ENCODE data around the gene C1orf216.
"Not testable (repeated sequence)": the region's sequence is repeated elsewhere in the genome, so short reads cannot be mapped to it uniquely, and the experiment has no call there.

The C1orf216 gene, protein sequence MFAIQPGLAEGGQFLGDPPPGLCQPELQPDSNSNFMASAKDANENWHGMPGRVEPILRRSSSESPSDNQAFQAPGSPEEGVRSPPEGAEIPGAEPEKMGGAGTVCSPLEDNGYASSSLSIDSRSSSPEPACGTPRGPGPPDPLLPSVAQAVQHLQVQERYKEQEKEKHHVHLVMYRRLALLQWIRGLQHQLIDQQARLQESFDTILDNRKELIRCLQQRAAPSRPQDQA

DNA sequence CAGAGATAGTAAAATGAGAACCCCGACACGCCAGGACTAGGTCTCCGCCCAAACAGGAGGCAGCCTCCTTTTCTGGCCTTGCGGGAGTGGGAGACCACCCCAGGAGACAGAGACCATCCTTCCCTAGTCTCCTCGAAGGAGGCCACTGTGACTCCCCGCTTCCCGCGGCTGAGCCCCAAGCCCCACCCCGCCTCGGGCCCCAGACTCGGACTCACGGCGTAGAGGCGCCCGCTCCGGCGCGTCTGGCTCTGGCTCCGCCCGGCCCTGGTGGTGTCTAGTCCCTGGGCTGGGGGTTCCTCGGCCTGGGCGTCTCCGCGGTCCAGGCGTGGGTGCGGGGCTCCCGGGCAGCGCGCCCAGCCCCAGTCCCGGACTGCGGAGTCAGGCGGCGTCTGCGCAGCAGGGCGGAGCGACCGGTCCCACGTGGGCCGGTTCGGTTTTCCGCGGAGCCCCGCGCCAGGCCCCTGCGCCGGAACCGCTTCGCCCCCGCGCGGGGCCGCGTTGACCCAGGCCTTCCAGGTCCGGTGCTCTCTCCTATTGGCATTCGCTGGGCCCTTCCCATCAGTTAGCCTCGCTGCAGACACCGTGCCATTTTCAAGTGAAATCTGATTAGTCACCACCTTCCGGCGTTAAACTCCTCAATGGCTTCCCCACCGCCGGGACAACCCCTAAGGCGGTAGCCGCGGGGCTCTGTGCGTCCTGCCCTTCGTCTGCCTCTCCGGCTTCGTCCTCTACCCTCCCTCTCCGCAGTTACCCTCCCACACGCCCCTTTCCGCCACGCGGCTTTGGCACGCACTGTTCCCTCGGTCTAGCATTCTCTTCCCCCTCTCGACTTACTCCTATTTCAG, at the start of gene C1orf216:
Gene C1orf216, minus strand, starts transcription at position 393 of the 845 bp plus-strand sequence. CDS start 2,563 bp downstream, outside the sequence.
- DNase-seq: peak; percentile 76

DNA sequence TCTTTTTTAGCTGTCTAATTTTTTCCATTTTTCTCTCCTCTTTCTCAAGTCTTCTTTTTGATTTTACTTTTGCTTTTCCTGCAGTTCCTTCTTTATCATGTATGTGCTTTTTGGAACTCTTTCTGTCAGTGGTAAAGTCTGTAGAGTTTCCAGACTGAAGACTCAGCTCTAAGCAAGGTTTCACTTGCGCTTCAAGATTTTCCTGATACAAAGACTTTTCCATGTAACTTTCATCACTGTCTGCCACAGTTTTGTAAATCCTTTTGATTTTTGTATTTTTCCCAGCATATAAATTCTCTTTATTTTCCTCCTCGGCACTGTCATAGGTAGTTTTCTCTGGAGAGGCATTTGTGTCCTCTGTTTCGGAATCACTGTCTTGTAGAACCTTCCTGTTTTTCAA, 45.6 kb upstream of the C1orf216 start:
- no peak for DNase-seq

DNA sequence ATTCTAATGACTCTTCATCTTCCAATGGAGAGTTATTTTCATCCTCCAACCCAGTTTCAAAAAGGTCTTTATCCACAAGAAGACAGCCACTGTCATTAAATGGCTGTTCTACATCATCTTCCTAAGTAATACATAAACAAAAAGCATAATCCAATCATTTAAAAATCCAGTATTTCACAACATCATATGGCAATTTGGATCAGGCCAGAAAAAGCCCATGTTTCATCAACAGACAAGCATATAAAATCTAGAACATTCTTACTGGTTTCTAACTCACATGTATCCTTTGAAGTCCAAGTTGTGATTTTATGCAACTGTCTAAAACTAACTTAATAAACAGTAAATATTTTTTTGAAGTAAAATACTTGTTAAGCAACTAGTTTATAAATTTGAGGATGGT, 44.5 kb upstream of the C1orf216 start:
- no peak for DNase-seq

DNA sequence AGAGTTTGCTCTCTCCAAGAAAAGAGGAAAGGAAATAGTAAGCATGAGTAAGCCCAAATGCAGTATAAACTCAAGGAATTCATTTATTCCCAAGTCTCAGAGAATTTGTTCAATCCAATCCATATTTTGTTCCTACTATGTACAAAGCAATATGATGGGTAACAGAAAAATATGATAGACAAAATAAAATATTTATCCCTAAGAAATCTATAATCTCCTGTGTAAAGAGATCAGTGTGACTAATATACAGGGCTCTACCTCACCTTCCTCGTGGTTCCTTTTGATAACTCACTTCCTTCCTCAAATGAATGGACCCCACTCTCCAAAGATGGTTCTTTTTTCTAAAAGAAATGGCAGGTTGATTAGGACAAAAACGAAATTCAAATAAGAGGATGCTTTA, 43.5 kb upstream of the C1orf216 start:
- DNase-seq: no peak

DNA sequence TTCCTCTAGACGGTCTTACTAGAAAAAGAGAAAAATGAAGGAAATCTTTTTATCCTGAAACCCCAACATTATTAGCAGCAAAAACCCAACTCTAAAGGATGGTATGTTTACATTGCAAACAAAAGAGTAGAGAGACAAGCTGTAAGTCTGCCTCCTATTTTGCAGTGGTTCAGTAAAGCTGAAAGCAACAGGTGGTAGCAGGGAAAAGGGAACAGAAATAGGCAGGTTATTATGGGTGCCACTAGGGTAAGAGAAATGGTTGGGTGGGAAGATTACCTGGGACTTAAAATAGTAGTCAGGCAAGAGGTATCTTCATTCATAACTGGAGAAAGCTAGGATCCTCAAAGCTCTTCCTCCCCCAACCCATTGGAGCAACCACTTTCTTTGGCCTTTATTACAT, 37.4 kb upstream of the C1orf216 start:
- DNase-seq: no peak

DNA sequence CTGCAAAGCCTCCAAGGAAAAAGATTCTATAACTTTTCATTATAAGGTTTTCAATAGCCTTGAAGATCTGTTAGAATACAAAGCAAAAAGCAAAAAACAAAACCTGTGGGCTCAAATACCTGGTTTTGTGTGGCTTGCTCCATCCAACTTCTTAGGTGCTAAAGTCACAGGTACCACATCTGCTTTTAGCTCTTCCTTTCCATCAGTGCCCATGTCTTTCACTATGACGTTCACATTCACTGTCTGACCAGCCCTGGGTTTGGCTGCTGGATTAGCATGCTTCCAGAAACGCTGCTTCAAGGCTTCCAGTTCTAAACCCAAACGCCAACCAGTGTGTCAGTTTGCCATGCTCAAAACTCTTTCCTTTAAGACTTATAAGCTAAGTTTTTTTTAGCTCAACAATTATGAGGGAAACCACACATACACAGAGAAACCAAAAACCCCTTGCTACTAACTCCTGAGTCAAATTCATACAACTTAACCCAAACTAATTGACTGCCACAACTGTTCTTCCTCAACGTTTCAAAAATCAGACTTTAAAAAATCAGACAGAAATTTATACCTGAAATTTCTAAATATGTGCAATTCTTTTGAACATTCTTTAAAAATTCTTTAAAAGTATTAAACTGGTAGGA, 35.1 kb upstream of the C1orf216 start:
- no peak for DNase-seq

DNA sequence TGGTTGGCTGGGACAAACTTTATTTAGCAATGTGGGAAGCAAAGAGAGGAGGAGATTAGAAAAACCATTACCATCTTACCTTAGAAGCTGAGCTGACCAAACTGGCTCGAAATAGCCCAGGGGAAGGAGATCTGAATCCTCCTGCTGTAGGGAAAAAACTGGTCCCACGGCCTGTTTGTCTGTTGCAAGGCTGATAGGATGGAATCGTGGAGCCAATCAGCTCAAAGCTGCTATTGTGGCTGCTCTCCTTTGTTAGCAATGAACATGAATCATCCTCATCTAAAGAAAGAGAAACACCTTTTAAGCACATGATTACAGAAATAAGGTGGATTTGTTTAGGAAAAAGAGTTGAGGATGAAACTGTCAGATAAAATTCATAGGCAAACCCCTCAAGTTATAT, 29.6 kb upstream of the C1orf216 start:
- no peak for DNase-seq

DNA sequence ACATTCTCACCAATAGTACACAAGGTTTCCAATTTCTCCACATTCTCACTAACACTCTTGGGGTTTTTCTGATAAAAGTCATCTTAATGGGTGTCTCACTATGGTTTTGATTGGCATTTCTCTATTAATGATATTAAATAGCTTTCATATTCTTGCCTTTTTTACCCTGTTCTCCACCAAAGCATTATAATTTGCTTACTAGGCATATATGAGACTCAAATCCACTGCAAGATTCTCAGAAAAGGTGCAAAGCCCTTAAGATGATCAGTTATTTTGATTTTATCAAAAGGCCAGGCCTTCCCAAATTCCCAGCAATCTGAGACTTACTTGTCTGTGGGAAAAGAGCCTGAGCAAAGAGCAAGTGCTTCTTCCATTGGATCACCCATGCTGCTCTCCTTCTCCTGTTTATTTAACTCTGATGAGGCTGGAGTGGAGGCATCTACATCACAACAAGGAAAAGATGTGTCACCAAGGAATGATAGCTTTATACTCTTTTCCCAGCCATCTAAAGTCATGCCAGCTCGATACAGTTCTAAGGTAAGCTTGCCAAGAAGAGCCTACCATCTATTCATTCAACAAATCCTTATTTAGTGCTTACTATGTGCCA, 26.5 kb upstream of the C1orf216 start:
- no peak for DNase-seq

DNA sequence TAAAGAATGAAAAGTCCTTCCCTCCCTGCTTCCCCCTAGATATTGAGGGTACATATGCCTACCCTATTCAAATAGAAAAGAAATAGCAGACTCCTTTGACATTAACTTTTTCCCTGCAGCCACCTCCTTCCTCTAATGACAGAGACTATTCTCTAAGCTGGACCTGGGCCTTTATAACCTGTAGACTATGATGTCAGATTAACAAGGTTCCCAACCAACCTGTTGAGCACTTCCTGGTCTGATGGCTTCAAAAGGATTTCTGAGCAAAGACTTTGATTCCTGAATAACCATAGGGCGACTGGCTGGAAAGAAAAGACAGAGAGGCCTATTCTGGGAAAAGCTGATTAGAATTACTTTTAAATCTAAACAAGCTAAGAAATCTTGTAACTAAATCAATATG, 18.4 kb upstream of the C1orf216 start:
- DNase-seq: no peak

DNA sequence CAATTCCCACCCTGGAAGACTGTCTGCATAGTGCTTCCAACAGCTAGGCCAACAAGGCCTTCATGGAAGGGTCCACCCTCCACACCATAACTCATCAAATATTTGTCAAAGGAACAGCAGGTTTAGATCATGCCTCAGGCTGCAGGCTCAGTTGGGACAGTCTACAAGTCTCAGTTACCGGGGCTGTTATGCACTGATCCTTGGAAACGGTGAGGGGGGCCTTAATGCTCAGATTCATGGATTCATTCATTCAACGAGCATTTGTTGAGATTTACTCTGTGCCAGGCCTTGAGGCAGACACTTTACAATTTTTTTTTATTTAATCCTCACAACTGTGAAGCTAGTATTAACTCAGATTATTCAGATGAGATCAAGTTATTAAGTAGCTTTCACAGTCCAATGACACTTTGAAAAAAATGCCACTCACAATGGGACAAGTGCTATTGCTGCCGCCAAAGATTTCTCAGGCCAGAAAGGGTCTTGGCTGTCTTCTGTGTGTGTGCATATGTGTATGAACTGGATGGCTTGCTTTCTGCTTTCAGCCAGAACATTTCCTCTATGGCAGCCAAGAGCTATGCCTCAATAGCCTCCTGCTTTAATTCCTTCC, 8.9 kb upstream of the C1orf216 start:
- peak; percentile 39 for DNase-seq

DNA sequence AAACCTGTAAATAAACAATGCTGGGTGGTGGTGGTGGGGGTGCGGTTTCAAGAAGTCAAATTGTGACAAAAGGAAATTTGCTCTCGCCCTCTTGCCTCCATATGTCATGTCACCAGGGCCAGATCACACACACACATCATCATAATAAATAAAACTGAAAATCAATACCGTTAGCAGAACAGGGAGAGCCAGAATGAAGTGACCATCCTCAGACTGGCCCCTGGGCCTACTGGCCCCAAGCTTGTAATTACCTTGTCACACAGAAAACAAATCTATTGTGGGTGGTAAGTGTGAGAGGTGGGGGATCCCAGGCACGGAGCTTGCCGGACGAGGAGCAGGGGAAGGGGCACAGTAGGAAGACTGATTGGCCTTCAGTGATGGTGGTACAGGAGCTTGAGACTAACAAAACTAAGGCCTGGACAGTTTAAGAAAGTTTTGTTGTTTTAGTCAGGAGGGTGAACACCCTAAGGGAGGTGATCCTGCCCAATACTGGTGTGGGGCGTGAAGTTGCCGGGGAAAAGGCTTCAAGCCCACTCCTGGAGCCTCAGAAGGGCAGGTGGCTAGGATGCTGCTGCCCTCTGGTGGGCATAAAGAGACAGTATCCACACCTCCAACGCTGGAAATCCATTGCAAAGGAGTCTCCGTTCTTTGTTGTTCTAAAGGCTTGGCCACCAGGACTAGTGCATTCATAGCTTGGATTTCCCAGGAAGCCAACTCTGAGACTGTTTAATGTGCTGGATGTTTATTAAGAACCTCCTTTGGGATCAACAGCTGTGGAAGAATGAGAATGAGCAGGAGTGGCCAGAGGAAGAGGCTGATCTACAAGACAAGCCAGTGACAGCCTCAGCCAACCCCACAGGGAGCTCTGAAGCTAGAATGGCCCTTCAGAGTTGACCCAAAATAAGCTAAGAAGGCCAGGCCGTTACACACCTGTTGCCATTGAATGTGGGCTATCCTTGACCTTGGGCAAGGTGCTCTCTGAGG, 8.1 kb upstream of the C1orf216 start:
- DNase-seq: peak; percentile 88

DNA sequence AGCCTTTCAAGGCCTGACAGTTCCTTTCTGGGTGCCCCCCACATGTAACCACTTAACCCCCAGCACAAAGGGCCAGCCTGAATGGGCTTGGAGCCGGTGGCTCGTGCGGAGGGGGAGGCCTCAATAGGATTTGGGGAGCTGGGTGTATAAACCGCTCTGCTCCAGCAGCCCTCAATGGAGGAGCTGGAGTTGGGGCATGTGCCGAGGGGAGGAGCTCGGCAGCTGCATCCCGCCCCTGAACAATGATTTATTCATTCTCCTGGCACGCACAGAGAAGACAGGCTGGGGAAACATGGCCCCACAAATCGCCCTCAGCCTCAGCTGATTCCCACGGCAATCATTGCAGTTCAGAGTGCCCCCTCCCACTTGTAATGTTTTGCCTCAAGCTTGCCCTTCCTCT, 6.9 kb upstream of the C1orf216 start:
- peak; percentile 13 for DNase-seq

DNA sequence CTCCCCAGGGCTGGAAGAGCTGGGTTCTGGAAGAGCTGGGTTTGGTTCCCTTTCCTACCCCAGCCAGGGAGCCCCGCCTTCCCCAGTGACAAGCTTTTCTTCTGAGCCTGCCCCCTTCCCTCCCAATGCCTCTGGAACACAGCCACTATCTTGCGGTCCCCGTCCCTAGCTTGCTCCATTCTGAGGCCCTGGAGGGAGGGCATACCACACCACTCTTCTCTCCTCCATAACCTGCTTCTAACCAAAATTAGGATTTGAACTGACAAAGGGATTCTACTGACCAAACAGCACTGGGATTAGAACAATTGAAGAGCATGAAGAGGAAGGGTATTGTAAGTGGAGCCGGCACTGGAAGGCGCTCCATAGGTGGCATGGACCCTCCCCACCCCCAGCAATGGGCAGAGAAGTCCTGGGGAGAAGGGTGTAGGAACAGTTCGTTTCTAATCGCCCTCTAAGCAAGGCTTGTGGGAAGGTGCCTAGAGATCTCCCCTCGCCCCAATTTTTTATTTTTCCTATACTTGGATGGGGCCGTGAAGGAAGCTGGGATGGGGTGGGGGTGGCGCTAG, 690 bp downstream of the C1orf216 start:
- peak; percentile 60 for DNase-seq

DNA sequence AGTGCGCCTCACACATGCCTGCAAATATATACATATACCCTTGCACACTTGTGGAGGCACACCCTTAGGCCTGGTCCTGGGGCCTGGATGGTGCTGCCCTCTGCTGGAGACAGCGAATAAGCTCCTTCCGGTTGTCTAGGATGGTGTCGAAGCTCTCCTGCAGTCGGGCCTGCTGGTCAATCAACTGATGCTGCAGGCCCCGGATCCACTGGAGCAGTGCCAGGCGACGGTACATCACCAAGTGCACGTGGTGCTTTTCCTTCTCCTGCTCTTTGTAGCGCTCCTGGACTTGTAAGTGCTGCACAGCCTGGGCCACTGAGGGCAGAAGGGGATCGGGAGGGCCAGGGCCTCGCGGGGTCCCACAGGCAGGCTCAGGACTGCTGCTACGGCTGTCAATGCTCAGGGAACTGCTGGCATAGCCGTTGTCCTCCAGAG, 3.1 kb downstream of the C1orf216 start:
- peak; percentile 91 for DNase-seq

DNA sequence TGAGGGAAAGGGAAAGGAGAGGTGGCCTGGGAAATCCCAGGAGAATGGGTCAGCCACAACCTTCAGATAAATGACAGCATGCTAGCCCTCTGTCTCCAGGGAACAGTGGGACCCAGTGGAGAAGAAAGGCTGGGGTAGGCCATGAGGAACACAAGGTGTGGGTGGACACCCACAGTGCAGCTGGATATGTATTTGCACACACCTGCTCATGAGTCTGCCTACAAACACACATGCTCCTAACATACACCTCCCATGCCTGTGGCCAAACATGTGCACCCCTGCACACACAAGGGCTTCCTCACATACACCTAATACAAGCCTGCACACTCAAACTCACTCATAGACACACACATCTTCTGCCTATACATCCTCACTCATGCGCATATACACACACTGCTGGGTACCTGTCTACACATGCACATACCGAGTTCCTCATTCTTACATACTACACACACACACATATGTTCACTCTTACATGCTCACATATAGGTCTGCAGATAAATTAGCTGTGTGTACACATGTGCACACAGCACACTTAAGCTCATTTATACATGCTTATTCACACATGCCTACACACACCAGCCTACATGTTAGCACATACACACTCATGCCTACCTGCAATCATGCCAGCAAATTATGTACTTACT, 3.6 kb downstream of the C1orf216 start:
- no peak for DNase-seq

DNA sequence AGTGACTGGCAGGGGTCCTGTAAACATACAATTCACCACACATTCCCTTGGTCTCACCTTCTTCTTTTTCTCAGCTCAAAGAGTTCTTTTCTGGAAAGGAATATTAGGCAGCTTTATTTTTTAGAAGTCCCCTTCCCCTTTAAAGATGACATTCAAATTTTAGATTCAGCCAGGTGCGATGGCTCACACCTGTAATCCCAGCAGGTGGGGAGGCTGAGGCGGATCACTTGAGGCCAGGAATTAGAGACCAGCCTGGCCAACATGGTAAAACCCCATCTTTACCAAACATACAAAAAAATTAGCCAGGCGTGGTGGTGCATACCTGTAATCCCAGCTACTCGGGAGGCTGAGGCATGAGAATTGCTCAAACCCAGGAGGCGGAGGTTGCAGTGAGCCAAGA, 7.6 kb downstream of the C1orf216 start:
- not testable (repeated sequence) for DNase-seq

DNA sequence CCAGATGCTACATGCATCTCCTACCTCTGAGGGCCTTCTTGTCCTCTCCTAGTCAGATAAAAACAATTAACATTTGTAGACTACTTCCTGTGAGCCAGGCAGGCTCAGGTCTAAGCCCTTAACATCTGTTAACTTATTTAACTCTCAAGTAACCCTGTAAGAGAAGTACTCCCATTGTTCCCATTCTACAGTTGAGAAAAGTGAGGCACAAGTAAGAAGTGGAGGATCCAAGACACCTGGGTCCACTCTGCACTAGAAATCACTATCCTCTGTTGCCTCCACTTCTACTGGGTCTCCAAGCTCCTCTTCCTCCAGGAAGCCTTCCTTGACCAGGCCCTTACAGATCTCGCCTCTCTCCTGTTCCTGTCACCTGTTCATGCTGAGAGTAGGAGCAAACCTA, 9.7 kb downstream of the C1orf216 start:
- peak; percentile 76 for DNase-seq

DNA sequence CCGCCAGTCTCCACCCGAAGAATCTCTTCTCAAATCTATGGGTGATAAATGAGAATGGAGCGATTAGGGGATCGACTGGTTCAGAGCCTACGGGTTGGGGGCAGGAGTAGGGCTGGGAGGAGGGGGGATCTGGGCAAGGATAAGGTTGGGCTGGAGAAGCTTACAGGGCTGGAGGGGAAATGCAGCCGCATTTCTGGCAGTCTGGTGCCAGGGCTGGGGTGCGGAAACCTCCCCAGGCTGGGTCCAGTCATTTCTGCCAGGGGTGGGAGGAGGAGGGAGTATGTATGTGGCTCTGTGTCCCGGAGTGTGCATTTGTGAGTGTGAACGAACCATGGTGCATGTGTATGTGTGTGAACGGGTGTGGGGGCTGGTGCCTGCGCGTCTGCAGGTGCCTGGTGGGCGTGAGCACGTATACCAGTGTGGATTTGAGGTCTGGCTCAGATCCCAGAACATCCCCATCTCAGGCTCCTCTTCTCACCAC, 10.2 kb downstream of the C1orf216 start:
- DNase-seq: peak; percentile 84

DNA sequence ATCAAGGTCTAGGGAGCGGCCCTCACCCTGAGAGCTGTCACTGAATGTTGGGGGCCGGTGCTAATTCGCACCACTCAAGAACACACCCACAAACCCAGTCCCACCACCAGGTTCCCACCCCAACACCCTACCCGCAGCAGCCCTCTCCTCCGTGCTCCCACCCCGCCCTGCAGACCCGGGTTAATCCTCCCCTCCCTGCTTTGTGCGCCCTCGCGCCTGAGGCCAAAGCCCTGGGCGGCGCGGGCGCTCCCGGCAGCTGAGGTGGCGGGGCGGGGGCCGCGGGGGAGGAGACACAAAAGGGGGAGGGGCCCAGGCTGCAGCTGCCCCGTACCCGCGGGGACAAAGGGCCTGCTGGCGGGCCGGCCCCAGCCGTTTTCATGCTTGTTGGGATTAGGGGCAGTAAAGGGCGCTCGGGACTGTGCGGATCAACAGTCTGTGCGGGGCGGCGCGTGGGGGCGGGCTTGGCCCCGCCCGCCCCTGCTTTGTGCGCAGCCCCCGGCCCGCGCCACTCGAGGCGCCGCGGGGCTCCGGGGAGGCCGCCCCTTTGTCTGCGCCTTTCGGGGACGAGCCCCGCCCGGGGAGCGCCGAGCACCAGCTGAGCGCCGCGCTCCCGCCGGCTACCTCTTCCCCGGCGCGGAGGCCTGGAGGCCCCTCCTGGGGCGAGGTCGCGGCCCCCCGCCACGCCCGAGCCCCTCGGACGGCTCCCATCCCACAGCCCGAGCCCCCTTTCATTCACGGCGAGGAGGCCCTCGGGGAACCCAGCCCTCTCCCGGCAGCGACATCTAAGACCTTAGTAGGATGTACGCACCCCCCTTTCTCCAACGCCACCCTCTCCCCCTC, 10.9 kb downstream of the C1orf216 start:
- DNase-seq: peak; percentile 95

Measured in NCI-H82 (cell line).